Stimulated activated CD4-positive, alpha-beta T cell treated with anti-CD3 and anti-CD28 coated beads, Interleukin-12 subunit alpha, Interleukin-12 subunit beta, amount 100 ng/mL, for 4 hours (primary cell): ENCODE measurements around the gene STK10.

ENCODE experiments used
- DNase-seq: peaks from one replicate; pipeline ENCODE4 v3.0.0-alpha.2; 2020

The STK10 gene

DNA sequence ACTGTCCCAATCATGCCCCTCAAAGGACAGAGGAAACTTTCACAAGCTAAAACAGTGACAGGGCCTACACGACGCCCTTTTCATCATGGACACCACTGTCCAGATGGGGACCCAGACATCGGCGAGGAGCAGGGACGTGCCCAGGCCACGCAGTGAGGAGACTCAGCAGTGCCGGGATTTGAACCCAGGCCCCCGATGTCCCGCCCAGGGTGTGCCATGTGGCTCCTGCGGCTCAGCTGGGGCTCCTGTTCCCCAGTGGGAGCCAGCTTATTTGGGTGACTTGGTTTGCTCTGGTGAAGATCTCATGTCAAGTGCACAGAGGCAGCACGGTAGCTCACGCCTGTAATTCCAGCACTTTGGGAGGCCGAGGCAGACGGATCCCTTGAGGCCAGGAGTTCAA is 82.2 kb downstream of the STK10 start:
- no peak for DNase-seq

DNA sequence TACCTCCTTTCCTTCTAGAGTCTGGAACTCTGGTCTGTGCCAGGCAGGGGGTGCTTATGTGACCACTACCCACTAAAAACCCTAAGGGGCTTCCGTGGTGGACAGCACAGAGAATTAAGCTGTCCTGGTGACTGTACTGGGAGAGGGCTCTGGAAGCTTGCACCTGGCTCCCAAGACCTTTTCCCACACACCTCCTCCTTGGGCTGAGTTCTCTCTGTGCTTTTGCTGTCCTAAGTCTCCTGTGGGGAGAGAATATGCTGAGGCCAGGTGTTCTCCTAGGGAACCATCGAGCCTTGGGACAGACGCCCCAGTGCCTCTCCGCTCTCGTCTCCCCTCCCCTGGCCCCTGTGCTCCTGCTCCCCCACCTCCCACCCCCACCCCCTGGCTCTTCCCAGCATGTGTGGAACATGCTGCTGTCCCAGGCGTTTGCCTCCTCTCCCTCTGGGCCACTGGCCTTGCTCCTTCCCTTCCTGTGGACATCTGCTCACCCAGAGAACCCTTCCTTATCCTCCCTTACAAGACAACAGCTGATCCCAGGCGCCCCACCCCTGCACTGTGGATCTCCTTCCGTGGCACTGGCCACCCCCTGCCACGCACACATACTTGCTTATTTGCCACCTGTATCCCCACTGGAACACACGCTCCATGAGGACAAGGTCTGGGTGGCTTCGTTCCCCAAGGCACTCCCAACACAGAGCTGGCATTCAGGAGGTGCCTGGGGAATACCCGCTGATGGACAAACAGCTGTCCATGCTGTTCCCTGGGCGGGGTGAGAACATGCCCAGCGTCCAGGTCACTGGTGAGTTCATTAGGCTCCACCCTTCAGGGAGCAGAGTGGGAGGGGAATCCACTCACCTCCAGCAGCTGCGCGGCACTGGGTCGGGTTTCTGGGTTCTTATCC is 83.0 kb downstream of the STK10 start:
- no peak for DNase-seq

DNA sequence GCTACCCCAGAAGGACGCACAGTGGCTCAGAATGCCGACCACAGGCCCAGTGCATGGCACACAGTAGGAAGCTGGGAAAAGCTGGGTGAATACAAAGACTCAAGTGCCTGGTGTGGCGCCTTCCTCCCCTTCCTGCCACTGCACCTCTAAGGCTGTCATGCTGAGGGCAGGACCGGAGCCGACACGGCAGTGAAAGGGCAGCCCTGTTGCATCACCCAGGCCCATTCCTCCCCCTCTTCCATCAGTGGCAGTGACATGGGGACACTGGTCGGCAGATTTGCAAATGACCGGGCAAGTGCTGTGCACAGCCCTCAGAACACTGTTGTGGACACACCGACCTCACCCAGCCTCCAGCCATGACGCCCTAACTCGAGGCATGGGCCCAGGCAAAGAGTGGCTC is 84.0 kb downstream of the STK10 start:
- no peak for DNase-seq

DNA sequence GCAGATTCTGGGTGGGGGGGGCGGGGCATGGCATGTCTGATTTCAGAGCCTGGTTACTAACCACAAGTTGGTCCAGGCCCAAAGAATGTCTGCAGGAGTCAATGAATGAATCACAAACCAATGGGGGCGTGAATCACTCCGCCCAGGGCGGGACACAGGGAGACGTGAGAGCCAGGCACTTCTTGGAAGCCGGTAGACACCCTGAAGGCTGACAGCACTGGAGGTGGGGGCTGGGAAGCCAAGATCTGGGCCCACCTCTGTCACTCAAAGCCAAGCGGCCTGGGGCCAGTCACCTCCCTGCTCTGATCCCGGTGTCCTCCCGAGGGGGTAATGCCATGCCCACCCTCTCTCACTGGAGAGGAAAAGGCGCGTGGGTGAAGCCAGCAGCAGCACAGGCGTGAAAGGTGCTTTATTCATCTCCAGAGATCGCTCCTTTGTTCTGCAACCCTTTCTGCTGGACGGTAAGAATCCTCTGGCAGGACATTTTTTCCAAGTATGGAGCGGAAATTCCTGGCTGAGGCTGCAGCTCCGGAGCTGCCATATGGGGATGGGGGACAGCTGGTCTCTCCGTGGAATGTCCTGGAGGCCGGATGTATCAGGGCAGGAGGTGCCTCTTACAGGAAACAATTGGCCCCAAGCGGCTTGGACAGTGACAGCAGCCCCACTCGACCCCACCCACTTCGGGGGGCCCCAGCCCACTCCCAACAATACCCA is 85.0 kb downstream of the STK10 start:
- no peak for DNase-seq

DNA sequence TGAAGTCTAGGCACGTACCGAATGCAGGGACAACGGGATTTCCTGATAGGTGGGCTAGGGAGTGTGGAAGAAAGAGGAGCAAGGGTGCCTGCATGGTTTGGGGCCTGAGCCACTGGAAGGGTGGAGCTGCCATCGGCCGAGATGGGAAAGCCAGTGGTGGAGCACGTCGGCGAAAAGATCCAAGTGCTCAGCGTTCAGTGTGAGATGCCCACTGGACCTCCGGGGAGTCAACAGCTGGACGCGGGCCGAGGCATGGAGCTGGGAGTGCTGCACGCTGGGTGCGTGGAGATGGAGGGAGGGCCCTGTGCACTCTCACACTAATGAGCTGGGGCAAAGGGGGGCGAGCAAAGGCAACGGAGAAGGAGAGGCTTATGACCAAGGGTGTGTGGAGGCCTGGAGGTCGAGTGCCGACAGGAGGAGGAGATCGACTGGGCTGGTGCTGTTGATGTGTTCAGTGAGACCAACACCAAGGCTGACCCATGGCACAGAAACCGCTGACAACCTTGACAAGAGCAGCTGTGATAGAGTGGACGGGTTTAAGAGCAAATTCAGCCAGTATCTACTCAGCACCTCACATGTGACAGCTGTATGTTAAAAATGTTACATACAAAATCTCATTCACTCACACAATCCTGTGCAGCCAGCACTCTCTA is 85.7 kb downstream of the STK10 start:
- DNase-seq = no peak

DNA sequence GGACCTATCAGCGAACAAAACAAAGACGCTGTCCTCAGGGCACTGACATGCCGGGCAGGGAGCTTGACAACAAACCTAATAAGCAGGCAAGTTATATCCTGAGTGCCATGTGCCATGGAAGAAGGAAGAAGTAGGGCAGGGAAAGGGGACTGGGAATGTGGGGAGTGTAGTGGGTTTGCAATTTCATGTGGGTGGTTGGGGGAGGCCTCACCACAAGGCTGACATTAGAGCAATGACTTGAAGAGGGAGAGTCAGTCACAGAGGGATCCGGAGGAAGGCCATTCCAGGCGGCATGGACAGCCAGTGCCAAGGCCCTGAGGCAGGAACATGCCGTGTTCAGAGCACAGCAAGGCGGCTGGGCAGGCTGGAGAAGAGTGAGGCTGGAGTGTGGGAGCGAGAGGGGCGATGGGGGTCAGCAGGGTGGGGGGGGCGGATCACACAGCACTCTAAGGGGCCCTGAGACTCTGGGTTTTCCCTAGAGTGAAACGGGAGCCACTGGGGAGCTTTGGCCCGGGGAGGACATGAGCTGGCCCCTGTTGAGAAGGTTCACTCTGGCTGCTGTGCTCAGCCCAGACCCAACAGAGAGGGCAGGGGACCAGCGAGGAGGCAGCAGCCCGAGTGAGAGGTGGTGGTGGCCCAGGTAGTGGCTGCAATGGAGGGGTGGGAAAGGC is 86.3 kb downstream of the STK10 start:
- DNase-seq = no peak

DNA sequence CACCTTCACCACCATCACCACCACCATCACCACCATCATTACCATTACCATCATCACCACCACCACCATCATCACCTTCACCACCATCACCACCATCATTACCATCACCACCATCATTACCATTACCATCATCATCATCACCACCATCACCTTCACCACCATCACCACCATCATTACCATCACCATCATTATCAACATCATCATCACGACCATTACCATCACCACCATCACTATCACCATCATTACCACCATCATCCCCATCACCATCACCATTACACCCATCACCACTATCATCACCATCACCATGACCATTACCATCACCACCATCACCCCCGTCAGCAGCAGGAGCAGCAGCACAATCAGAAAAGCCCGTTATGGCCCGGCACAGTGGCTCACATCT is 89.1 kb downstream of the STK10 start:
- no peak for DNase-seq

DNA sequence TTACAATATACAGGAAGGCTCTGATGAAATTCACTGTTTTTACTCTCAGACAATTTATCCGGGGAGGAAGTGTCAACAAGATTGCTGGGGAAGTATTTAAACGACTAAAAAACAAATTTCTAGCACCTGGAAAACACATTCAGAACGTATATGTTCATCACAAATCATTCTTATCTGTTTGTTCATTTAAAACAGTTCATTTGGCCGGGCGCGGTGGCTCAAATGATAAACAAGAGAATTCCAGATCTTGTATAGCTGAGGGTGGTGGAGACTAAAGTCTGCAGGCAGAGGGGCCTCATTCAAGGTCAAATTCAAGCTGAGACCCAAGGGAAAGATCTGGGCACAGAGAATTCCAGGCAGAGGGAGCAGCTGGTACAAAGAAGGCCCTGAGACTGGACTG is 90.0 kb downstream of the STK10 start:
- no peak for DNase-seq

DNA sequence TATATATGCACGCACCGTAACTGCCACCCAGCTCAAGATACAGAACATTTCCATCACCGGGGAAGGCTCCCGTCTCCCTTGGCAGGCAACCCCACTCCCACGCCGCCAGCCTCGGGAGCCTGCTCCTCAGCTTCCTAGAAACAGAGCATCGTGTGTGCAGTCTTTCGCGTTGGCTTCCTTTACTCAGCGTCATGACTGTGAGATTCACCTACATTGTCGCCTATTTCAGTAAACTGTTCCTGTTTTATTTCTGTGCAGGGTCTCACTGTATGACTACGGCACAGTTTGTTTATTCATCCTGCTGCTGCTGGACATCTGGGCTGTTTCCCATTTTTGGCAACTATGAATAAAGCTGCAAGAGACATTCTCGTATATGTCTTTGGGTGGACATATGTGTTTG is 90.7 kb downstream of the STK10 start:
- DNase-seq = no peak

DNA sequence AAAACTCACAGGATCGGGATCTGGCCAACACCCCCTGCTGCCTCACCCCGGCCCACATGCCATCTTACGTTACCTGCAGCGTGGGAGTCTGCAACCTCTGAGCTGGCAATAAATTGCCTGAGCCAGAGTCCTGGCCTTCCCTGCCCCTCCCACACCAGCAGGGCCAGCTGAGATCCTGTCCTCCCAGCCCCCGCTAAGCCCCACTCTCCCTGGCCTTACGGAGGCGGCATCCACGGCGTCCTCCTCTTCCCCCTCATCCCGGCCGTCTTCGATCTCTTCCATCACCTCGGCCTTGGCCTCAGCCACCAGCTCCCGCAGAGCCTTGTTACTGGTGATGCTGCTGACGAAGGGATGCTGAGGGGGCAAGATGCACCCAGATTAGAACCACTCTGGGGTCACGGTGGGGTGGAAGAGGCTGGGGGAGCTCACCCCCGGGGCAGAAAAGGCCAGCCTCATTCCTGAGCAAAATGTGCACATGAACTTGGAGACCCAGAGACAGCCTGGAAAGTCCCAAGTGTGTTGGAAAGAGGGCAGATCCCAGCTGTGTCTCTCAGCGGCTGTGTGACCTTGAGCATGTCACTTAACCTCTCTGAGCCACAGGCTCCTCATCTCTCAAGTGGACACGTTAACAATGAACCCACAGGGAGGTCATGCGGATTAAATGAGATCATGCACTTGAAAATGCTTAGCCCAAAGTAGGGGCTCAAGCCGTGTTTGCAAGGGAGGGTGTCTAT is 91.7 kb downstream of the STK10 start:
- no peak for DNase-seq

DNA sequence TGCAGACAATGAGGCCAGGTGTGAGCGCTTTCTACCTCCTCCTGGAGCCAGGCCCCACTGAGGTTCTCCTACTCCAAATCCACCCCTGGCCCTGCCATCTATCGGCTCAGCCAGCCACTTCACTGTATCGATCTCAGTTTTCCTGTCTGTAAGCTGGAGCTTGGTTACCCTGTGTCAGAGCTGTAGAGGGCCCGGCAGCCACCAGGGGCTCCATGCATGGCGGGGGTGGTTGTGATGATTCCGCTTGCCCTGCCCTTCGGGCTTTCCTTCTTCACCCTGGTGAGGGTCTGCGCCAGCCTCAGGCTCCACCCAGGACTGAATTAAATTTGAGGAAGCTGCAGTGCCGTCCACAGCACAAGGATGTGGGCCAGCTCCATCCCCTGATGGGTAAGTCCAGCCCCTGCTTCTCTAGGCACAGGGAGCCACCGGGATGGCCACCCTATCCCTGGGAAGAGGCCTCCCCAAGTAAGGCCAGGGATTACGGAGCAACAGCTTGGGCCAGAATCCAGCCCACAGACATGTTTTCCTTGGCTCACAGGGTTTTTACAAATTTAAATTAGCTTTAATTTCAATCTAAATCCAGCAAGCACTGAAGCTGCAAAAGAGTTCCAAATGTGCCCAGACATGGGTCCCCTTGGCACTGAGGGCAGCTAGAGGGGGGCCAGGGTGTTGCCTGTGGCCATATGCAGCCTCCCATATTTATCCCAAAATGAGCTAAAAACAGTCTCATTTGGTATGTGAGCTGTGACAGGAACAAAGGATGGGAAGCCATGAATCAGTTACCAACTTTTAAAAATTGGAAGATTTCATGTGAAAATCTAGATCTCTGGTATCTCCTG is 92.4 kb downstream of the STK10 start:
- DNase-seq = no peak

DNA sequence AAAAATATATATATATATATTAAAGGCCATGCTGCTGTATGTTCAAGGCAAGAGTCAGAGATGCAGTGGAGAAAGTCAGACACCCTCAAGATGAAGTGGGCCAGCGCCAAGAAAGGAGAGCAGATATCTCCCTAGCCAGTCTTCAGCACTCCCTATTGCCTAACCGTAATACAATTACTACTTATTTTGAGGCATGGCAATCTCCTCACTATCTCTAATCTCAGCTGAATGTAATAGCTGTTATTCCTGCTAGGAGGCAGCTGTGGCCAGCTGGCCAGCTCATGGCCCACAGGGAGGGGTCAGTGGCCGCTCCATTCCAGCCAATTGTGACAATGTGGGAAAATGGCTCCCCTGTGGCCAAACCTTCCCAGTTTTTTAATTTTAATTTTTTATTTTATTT is 94.1 kb downstream of the STK10 start:
- no peak for DNase-seq

DNA sequence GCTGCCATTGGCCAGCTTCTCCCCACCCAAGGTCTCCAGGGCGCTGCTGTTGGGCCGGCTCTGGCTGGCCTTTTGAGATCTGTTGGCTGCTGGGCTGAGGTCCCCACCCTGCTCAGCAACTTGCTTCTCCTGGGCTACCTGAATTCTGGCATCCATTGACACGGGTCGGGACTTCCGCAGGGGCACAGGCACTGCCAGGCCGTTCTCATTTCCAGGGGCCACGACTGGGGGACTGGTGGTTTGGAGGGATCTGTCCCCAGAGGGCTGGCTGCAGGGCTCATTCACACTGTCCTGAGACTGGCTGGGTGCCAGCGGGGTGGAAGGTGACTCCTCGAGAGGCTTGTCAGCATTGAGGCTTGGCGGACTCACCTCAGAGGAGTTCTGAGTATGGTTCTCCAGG is 94.5 kb downstream of the STK10 start:
- no peak for DNase-seq

DNA sequence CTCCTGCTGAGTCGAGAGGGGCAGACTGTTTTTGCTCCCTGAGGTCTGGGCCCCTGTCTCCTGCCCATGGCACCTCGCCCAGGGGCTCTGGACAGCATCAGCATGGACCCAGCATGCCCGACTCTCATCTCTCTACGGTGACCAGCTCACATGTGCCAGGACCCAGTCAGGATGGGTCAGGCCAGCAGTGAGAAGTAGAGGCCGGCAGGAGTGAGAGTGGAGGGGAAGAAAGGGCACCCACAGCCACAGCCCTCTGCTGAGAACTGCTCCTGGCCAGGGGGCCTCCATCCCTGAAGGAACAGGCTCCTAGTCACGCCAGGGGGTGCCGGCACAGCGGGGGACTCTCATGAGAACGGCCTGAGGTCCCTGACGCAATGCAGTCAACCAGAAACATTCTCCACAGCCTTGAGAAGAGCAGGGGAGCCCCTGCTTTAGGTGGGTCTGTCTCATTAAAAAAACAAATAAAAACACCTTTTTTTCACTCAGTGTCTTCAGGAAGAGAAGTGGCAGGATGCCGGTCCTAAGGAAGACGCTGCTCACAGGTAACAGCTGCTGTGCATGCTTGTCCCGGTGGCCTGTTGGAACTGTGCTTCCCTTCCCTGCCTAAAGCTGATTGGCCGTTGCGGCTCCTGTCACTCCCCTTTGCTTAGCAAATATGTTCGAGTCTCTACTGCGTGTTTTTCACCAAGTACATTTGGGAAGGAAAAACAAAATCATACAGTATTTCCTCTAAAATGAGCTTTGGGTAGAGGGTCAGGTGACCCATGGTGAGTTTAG is 95.9 kb downstream of the STK10 start:
- no peak for DNase-seq

DNA sequence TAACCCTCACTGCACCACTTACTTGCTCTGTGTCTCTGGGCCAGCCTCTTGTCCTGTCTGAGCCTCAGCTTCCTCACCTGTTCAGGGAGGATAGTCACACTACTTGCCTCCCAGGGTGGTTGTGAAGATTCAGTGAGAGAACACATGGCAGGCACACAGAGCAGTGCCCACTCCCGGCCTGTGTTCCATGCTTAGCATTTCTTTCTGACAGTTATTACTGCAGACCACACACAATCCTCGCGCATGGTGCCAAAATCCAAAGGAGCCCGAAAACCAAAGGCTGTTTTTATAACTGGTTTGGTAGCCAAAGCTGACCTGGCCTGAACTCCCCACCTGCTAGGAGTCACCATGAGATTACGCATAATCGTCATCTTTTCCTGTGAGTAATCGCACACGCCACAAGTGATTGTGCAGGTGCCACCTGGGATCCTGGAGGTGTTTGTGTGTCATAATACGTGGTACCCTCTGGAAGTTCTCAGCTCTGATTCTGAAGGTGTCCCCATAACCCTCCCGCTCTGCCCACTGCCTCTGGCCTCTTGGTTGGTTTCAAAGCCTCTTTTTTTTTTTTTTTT is 97.0 kb downstream of the STK10 start:
- no peak for DNase-seq

DNA sequence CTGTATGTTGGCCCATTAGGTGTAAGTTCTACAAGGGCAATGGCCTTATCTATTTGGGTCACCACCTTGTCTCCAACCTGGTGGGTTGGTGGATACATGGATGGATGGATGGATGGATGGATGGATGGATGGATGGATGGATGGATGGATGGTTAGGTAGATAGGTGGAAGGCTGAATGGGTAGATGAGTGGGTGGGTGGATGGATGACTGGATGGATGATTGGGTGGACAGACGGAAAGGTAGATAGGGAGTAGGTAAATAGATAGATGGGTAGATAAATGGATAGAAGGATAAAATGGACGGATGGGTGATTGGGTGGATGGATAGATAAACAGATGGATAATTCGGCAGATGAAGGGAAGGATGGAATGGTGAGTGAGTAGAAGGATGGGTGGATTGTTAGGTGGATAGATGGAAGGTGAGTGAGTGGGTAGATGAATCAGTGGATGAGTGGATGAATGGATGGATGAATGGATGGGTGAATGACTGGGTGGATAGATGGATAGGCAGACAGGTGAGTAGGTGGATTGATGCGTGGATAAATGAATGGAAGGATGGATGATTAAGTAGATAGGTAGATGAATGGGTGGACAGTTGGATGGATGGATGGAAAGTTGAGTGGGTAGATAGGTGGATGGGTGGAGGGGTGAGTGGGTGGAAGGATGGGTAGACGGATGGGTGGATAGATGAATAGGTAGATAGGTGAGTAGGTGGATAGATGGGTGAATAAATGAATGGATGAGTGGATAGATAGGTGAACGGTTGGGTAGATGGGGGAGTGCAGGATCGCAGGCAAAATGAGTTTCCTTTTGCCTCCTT is 98.5 kb downstream of the STK10 start:
- no peak for DNase-seq

DNA sequence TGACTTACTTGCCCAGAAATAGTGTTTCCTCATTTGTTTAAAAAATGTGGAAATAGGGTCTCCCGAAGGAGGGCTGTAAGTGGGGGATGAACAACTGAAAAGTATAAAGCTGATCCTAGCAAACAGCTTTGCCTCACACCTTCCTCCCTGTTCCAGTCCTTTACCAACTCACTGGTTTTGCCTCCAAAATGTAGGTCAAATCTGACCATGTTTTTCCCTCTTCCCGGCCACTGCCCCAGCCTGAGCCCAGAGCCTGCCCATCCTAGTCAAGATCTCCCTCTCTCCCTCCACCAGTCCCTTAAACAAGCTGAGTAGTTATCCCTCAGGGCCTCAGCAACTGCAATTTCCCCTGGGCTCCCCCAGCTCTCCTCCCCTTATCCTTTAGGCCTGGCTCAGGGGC is 99.2 kb downstream of the STK10 start:
- no peak for DNase-seq

DNA sequence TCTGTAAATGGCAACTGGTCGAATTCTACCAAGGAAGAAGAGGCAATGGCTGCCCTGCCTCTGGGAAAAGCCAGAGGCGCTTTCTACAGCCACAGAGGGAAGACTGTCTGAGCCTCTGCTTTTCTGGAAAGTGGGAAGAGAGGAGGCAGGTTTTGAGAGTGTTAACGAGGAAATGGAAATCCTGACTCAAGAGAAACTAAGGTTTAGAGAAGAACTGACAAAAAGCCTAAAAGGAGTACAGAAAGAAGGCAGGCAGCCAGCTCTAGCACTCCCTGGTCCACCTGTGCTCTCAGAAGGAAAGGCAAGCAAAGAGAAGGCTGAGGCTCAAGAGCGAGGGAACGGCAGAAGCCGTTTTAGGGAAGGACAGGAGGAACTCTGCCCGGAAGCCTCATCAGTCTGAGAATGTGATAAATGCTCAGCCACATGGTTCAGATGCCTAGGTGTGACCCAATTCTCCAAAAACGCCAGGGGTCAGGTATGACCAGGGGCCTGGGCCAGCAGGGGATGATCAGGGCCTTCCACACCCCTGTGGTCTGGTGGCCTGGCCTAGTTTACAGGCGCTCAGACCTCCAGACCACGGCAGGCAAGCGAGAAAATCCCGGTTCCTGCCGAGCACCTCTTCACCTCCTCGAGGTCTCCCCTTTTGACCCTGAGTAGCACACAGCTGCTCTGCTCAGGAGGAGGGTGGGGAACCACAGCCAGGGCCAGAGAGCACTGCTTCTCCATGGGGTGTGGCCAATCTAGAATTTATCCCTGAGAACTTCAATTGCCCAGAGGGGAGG is 101.6 kb downstream of the STK10 start:
- DNase-seq = no peak

DNA sequence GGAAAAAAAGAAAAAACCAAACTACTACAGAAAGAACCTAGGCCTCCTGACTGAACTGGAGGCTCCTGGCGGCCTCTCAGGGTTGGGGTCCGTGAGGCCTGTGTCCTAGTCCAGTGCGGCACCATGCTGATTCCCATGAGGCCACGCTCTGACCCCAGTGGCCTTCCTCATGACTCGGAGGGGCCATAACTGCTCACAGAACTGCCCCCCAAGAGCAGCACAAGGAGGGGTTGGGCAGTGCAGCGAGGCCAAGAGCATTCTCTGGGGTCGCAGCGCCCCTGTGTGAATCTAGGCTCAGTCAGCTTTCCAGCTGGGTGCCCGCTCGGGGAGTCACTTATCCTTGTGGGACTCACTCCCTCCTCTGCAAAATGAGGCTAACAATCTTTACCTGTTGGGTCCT is 102.3 kb downstream of the STK10 start:
- no peak for DNase-seq
